GF-D8 (cell line): Measurements from ENCODE around the gene SLC25A12.
A peak's percentile ranks its signal among the peaks of the same experiment; 100 is the strongest.
"Not testable (repeated sequence)": the region's sequence is repeated elsewhere in the genome, so short reads cannot be mapped to it uniquely, and the experiment has no call there.

Source experiments
- DNase-seq: peaks from one replicate; lab custom pipeline; 2025; lab: John Stamatoyannopoulos, UW

SLC25A12 gene, protein sequence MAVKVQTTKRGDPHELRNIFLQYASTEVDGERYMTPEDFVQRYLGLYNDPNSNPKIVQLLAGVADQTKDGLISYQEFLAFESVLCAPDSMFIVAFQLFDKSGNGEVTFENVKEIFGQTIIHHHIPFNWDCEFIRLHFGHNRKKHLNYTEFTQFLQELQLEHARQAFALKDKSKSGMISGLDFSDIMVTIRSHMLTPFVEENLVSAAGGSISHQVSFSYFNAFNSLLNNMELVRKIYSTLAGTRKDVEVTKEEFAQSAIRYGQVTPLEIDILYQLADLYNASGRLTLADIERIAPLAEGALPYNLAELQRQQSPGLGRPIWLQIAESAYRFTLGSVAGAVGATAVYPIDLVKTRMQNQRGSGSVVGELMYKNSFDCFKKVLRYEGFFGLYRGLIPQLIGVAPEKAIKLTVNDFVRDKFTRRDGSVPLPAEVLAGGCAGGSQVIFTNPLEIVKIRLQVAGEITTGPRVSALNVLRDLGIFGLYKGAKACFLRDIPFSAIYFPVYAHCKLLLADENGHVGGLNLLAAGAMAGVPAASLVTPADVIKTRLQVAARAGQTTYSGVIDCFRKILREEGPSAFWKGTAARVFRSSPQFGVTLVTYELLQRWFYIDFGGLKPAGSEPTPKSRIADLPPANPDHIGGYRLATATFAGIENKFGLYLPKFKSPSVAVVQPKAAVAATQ

DNA sequence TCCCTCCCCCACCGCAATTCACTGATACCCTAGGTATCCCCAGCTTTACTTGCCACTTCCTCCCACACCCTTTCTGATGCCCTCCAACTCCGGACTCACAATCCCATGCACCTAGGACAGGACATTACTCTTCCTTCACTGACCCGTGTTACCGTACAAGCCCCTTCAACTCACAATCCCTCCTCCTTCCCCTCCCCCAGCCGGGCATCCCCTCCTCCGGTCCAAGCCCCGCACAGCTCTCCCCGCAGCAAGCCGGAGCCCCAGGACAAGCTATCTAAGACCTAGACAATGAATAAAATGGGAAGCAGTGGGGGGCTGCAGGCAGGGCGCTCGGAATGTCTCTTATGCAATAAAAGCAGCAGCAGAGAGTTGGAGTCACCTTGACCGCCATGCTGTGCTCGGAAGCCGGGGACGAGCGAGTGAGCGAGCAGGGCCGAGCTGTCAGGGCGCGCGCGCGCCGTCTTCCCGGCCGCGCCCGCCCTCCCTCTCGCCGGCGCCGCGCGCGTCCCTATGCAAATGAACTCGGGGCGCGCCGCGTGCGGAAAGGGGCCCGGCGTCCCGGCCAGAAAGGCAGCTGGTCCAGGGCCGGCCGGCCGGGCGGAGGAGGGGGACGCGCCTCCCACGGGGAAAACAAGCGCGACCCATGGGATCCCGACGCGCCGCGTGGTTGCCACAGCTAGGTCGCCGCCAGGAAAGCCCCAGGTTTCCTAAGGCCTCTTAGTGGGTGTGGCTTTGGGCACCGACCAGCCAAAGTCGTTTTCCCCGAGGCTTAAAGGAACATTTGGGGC lies at the start of gene SLC25A12:
Gene SLC25A12 (minus strand): TSS at position 421 of the 788 bp plus-strand sequence. CDS start 30 bp downstream, at position 391.
- peak; percentile 57 for DNase-seq

- no peak for DNase-seq
These were observed 47.3 kb upstream of the SLC25A12 start for GRCh38 chr2:171941316-171941699.

GRCh38 chr2:171939743-171940071 lies 45.7 kb upstream of the SLC25A12 start:
- DNase-seq: peak; percentile 62

- DNase-seq: no peak
These were observed 45.2 kb upstream of the SLC25A12 start for GRCh38 chr2:171939058-171939742.

DNA sequence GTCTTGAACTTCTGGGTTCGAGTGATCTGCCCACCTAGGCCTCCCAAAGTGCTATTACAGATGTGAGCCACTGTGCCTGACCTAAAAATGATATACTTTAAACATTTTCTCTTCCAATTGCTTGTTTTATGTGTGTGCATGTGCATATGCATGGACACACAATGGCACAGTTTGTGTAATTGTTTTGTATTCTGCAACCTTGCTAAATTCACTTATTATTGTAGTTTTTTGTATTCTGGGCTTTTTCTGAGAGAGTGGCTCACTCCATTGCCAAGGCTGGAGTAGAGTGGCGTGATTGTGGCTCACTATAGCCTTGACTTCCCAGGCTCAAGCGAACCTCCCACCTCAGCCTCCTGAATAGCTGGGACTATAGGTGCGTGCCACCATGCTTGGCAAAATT lies 36.3 kb upstream of the SLC25A12 start:
- no peak for DNase-seq

GRCh38 chr2:171924170-171924942 lies 30.3 kb upstream of the SLC25A12 start:
- DNase-seq: peak; percentile 33

DNA sequence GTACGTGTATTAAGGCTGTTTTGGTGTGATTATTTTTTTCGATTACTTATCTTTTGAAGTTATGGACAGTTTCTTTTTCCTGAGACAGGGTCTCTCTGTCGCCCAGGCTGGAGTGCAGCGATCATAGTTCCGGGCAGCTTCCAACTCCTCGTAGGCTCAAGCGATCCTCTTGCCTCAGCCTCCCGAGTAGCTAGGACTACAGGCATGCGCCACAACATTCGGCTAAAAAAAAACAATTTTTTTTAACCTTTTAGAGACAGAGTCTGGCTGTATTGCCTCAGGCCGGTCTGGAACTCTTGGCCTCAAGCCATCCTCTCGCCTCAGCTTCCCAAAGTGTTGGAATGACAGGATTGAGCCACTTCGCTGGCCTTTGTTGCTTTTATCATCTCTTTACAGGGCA lies 29.2 kb upstream of the SLC25A12 start:
- peak; percentile 18 for DNase-seq

- peak; percentile 92 for DNase-seq
These were observed 28.4 kb upstream of the SLC25A12 start, which contains the start of gene HAT1 for GRCh38 chr2:171922230-171923022. Gene HAT1, plus strand, starts transcription at chr2:171922461. Its CDS starts 40 bp downstream, at chr2:171922501.

- no peak for DNase-seq
These were observed 27.9 kb upstream of the SLC25A12 start for GRCh38 chr2:171921970-171922229.

GRCh38 chr2:171919453-171919852 lies 25.4 kb upstream of the SLC25A12 start:
- no peak for DNase-seq

DNA sequence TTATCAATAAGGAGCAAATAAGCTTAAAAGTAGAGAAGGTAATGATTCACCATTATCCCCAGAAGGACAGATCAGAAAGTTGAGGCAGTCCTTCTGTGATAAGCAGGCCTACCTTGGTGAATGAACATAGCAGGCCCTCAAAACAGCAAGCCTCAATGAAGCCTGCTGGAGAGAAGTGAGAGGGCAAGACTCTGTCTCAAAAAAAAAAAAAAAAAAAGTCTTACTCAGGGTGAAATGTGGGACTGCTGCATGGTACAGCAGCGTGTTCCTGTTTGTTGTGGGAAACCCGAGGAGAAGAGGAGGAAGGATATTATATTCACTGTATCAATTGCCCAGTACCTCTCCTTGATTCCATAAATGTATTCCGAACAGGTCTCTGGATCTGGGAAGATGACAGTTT lies 19.5 kb upstream of the SLC25A12 start:
- no peak for DNase-seq

DNA sequence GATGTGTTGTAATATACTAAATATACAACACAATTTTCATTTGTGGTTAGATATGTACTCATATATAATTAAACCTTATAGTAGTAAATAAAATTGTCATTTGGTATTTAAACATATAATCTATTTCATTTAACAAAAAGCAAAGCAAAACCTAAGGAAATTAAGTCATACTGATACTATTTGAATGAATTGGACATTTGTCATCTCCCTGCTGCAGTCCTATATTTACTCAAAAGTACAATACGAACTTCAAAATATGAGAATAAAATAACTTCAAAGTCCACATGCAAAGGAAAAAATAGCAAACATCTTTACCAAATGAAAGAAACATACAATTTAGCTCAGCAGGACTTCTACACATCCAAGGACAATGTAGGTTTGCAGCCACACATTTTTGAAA lies 16.4 kb upstream of the SLC25A12 start:
- DNase-seq: no peak

DNA sequence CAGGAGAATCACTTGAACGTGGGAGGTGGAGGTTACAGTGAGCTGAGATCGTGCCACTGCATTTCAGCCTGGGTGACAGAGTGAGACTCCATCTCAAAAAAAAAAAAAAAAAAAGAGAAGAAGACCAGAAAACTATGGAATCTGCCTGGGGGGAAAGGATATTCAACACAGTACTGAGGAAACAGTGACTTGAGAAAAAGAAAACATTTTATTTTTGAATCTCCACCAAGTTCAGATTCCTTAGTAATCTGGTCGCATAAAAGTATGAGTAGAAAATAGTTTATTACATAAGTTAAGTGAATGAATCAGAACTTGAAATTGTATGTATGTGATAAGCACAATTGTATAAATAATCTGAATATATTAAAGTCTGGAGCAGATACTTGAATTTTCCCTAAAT lies 15.2 kb upstream of the SLC25A12 start:
- no peak for DNase-seq

- no peak for DNase-seq
These were observed 14.2 kb upstream of the SLC25A12 start for GRCh38 chr2:171908235-171908634.

DNA sequence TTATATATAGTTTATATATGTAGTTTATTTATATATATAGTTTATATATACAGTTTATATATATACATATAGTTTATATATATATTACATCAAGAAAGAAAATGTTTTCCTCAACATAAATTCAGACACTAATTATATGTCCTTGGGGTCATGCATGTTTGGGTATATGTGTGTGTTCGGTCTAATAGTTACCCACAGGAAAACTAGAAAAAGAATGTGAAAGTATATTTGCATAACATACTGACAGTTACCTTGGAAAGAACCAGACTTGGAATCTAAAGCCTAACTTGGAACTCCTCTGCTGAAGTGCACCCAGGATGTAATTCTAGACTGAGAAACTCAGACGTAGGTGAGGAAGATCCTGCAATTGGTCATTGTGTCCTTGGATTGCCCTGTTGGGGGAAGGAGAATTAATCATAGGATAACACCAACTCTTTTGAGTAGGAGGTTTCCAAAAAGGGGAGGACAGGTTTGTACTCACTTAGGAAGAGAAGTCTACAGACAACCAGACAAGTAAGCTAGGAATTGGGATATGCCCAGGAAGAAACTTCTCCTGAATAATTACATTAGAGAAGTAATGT lies 8.9 kb upstream of the SLC25A12 start:
- no peak for DNase-seq

DNA sequence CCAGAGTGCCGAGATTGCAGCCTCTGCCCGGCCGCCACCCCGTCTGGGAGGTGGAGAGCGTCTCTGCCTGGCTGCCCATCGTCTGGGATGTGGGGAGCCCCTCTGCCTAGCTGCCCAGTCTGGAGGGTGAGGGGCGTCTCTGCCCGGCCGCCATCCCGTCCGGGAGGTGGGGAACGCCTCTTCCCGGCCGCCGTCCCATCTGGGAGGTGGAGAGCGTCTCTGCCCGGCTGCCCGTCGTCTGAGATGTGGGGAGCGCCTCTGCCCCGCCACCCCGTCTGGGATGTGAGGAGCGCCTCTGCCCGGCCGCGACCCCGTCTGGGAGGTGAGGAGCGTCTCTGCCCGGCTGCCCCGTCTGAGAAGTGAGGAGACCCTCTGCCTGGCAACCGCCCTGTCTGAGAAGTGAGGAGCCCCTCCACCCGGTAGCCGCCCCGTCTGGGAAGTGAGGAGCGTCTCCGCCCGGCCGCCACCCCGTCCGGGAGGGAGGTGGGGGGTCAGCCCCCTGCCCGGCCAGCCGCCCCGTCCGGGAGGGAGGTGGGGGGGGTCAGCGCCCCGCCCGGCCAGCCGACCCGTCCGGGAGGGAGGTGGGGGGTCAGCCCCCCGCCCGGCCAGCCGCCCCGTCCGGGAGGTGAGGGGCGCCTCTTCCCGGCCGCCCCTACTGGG lies 5.7 kb upstream of the SLC25A12 start:
- DNase-seq: not testable (repeated sequence)

GRCh38 chr2:171895786-171896185 lies 1.7 kb upstream of the SLC25A12 start:
- no peak for DNase-seq

GRCh38 chr2:171894612-171894947 lies 536 bp upstream of the SLC25A12 start:
- no peak for DNase-seq

- DNase-seq: no peak
These were observed 734 bp downstream of the SLC25A12 start for GRCh38 chr2:171893196-171893823.
